ENCODE results near the gene PKN1.

- TF ChIP-seq, protein P1, sequence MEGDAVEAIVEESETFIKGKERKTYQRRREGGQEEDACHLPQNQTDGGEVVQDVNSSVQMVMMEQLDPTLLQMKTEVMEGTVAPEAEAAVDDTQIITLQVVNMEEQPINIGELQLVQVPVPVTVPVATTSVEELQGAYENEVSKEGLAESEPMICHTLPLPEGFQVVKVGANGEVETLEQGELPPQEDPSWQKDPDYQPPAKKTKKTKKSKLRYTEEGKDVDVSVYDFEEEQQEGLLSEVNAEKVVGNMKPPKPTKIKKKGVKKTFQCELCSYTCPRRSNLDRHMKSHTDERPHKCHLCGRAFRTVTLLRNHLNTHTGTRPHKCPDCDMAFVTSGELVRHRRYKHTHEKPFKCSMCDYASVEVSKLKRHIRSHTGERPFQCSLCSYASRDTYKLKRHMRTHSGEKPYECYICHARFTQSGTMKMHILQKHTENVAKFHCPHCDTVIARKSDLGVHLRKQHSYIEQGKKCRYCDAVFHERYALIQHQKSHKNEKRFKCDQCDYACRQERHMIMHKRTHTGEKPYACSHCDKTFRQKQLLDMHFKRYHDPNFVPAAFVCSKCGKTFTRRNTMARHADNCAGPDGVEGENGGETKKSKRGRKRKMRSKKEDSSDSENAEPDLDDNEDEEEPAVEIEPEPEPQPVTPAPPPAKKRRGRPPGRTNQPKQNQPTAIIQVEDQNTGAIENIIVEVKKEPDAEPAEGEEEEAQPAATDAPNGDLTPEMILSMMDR (optimal IDR thresholded peaks at IDR 0.05 in 1 of 3, IDR thresholded peaks at IDR 0.05 in 1 of 3, conservative IDR thresholded peaks at IDR 0.05 in 1 of 3; ENCODE audit: extremely low read depth in 1 of 3, insufficient read depth in 2 of 3, low read length in 3 of 3), result no peak
- TF ChIP-seq EZH2 (IDR thresholded peaks at IDR 0.05; ENCODE audit: low read length), result no peak
These were observed 10.0 kb downstream of the PKN1 start for GRCh38 chr19:14442891-14443631.
